Measurements from ENCODE around the gene RNPC3. TPM values are rescaled to one million over a fixed set of nuclear protein-coding genes. Genes with fewer than 3 reads are reported as not detected.

Gene RNPC3
- total RNA-seq, 4 donors from 2014 or later: 40.4 to 172 (median 70.6) TPM

DNA sequence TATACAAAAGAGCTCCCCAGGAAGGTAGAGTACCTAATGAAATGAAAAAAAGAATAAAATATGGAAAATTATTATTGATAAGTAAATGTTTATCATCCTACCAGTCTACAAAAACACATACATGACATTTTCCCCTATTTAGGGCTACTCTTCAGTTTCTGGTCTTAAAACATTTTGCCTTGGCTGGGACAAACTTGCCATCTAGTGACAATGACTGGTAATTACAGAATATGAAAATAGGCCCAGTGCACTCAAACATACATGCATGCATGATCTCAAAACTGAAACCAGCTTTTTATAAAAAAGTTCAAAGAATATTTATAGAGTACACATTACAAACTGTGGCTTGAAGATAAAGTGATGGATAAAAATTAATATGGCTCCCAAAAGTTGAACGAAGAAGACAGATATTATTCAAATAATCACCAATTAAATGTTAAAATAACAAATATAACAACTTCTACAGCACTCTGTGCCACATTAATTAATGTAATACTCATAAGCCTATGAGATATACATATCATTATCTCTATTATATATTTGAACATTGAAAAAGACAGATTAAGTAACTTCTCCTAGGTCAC lies 10.5 kb upstream of the RNPC3 start:
- in situ Hi-C loops (cut with MboI; ENCODE audit: low pct_ligation_motif_present in 1 of 4, low pct_unique_long_range_greater_than_20kb in 1 of 4, low sequenced_read_pairs in 3 of 4): loop anchor here in 1 of 4 donors (10.0 kb wide), 1 partner anchor 410 kb away; the partner anchor contains the start of gene COL11A1

DNA sequence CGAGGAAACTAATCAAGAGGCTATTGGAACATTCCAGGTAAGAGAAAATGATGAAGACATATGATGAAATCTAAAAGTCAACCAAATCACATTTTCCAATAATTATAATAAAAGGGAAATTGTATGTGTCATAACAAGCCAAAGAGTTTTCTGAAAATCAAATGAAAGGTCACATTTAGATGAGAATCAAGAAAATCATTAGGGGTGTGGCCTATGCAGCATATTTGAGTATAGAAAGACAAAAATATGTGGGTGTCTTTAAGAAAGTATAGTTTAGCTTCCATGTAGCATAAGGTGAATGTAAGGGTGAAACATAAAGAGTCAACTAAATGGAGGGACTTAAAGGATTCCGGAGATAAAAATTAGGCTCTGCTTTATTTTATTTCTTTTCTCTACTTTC lies 9.2 kb upstream of the RNPC3 start:
- Histone ChIP-seq H3K4me3 (no peak overlapping the region), H3K4me1 (no peaks in the 10 kb centered on the region), H3K36me3 (no peaks in the 10 kb centered on the region), H3K27ac (no peak overlapping the region), H3K27me3 (no peaks in the 10 kb centered on the region), H3K9me3 (no peaks in the 10 kb centered on the region)
- TF ChIP-seq, protein P1, sequence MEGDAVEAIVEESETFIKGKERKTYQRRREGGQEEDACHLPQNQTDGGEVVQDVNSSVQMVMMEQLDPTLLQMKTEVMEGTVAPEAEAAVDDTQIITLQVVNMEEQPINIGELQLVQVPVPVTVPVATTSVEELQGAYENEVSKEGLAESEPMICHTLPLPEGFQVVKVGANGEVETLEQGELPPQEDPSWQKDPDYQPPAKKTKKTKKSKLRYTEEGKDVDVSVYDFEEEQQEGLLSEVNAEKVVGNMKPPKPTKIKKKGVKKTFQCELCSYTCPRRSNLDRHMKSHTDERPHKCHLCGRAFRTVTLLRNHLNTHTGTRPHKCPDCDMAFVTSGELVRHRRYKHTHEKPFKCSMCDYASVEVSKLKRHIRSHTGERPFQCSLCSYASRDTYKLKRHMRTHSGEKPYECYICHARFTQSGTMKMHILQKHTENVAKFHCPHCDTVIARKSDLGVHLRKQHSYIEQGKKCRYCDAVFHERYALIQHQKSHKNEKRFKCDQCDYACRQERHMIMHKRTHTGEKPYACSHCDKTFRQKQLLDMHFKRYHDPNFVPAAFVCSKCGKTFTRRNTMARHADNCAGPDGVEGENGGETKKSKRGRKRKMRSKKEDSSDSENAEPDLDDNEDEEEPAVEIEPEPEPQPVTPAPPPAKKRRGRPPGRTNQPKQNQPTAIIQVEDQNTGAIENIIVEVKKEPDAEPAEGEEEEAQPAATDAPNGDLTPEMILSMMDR (IDR thresholded peaks at IDR 0.05): no peak
- TF ChIP-seq POLR2A (IDR thresholded peaks at IDR 0.05) (no peak), POLR2AphosphoS5 (IDR thresholded peaks at IDR 0.05) (no peak), EP300 (IDR thresholded peaks at IDR 0.05; ENCODE audit: low read depth) (no peak)
- WGBS, 2 donors (ENCODE audit: low coverage in 1 of 2): 92 to 93% methylated on average over 2 of the region's 2 CpGs
- no peak for DNase-seq
- in situ Hi-C loops (cut with MboI; ENCODE audit: low pct_ligation_motif_present in 1 of 4, low pct_unique_long_range_greater_than_20kb in 1 of 4, low sequenced_read_pairs in 3 of 4) (loop anchor here in 1 of 4 donors (10.0 kb wide), 1 partner anchor 411 kb away; the partner anchor contains the start of gene COL11A1), intact Hi-C loops (cut with DNase I; ENCODE audit: low total_unique reads) (loop anchor here (10.0 kb wide), 1 partner anchor 411 kb away; the partner anchor contains the start of gene COL11A1)

More for the DNA sequence above, 10.5 kb upstream of the RNPC3 start:
- 27 to 32% methylated on average over 1 of the region's 1 CpG for WGBS, 2 donors (ENCODE audit: low coverage in 1 of 2)
- TF ChIP-seq, protein P1 (IDR thresholded peaks at IDR 0.05): peak; percentile 57 to 68 (median 63)
- TF ChIP-seq POLR2AphosphoS5 (IDR thresholded peaks at IDR 0.05) (no peak), EP300 (IDR thresholded peaks at IDR 0.05; ENCODE audit: low read depth) (no peak), POLR2A (IDR thresholded peaks at IDR 0.05) (no peak)
- no peaks in the 10 kb centered on the region for H3K9me3 ChIP-seq
- no peak for DNase-seq
- no peak overlapping the region for H3K4me3 ChIP-seq
- H3K27ac ChIP-seq: no peak overlapping the region
- no peaks in the 10 kb centered on the region for H3K4me1 ChIP-seq
- H3K36me3 ChIP-seq: no peaks in the 10 kb centered on the region
- intact Hi-C loops (cut with DNase I; ENCODE audit: low total_unique reads): loop anchor here (10.0 kb wide), 1 partner anchor 410 kb away; the partner anchor contains the start of gene COL11A1
- no peaks in the 10 kb centered on the region for H3K27me3 ChIP-seq

DNA sequence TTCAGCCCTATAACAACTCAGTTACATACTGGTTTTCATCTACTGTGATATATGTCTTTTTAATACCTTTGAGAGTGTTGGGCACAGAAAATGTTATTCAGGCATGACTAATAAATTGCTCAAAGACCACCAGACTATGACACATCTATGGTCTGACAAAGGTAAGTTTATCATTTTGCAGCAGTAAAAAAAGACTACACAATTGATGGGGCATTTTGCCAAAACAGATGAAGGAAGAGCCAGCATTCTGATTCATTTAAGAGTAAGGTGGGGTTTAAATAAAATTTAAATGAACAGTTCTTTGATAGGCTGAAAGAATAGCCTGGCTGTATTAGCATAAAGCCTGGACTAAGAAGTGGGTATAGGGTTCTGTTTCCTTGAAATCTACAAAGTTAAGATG lies 8.8 kb upstream of the RNPC3 start:
- in situ Hi-C loops (cut with MboI; ENCODE audit: low pct_ligation_motif_present in 1 of 4, low pct_unique_long_range_greater_than_20kb in 1 of 4, low sequenced_read_pairs in 3 of 4) (loop anchor here in 1 of 4 donors (10.0 kb wide), 1 partner anchor 412 kb away; the partner anchor contains the start of gene COL11A1), intact Hi-C loops (cut with DNase I; ENCODE audit: low total_unique reads) (loop anchor here (10.0 kb wide), 1 partner anchor 412 kb away; the partner anchor contains the start of gene COL11A1)
- no peak for TF ChIP-seq POLR2AphosphoS5 (IDR thresholded peaks at IDR 0.05)
- TF ChIP-seq POLR2A (IDR thresholded peaks at IDR 0.05): no peak
- TF ChIP-seq EP300 (IDR thresholded peaks at IDR 0.05; ENCODE audit: low read depth): no peak
- TF ChIP-seq, protein P1 (IDR thresholded peaks at IDR 0.05): no peak
- no peaks in the 10 kb centered on the region for H3K4me1 ChIP-seq
- H3K27ac ChIP-seq: no peak overlapping the region
- H3K4me3 ChIP-seq: no peak overlapping the region
- H3K9me3 ChIP-seq: no peaks in the 10 kb centered on the region
- H3K27me3 ChIP-seq: no peaks in the 10 kb centered on the region
- no peaks in the 10 kb centered on the region for H3K36me3 ChIP-seq
- DNase-seq: no peak

DNA sequence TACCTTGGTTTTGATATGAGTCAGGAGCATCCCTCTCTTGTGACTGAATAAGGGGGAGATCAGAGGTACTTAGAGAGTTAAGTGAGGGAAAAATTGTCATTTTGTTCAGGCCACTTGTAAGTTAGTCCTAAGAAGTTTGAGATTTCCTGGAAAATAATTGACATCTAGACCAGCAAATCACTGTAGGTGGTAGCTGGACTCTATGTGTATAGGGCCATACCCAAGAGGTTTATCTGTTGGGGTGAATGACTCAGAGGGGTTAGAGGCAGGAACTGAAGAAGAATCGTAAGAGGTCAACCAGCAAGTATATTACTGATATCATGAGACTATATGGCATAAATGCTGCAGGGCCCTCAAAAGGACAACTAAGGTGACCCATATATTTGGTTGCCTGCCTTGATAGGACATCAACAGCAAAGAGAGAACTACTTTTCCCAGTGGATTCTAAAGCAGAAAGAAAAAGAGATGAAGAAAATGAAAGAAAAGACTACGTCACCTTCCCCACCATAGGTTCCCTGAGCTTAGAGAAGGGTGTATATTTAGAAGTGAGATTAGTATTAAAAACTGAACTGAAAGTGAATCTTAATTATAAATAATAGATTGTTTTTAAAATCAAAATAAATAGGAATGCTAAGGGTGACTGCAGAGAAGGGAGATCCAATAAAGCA lies 8.0 kb upstream of the RNPC3 start:
- intact Hi-C loops (cut with DNase I; ENCODE audit: low total_unique reads) (loop anchor here (10.0 kb wide), 1 partner anchor 413 kb away; the partner anchor contains the start of gene COL11A1), in situ Hi-C loops (cut with MboI; ENCODE audit: low pct_ligation_motif_present in 1 of 4, low pct_unique_long_range_greater_than_20kb in 1 of 4, low sequenced_read_pairs in 3 of 4) (loop anchor here in 1 of 4 donors (10.0 kb wide), 1 partner anchor 413 kb away; the partner anchor contains the start of gene COL11A1)
- Histone ChIP-seq H3K27ac (no peak overlapping the region), H3K27me3 (no peaks in the 10 kb centered on the region), H3K4me1 (no peaks in the 10 kb centered on the region), H3K36me3 (no peaks in the 10 kb centered on the region), H3K4me3 (no peak overlapping the region), H3K9me3 (no peaks in the 10 kb centered on the region)
- WGBS, 2 donors (ENCODE audit: low coverage in 1 of 2): 70 to 79% methylated on average over 2 of the region's 2 CpGs
- no peak for DNase-seq
- TF ChIP-seq, protein P1 (IDR thresholded peaks at IDR 0.05): no peak
- TF ChIP-seq POLR2A (IDR thresholded peaks at IDR 0.05): no peak
- TF ChIP-seq EP300 (IDR thresholded peaks at IDR 0.05; ENCODE audit: low read depth): no peak
- TF ChIP-seq POLR2AphosphoS5 (IDR thresholded peaks at IDR 0.05): no peak
